Erythroblast (primary cell): ENCODE results near the gene TEX14.

Source experiments
- DNase-seq, 2 experiments: peaks; one replicate each; lab custom pipeline; 2025; lab: John Stamatoyannopoulos, UW
- GATA1 ChIP-seq: IDR thresholded peaks from 2 replicates; pipeline ENCODE4 v1.6.1; 2011; ENCODE audit warnings: low read depth, mild to moderate bottlenecking, control low read depth, low read length, moderate library complexity
- POLR2A ChIP-seq: IDR thresholded peaks from 2 replicates; pipeline ENCODE4 v1.6.1; 2011; ENCODE audit warnings: mild to moderate bottlenecking, low read length

TEX14 gene

GRCh38 chr17:58624751-58625150, 67.1 kb downstream of the TEX14 start:
- DNase-seq = no peak
- no peak for TF ChIP-seq GATA1
- no peak for TF ChIP-seq POLR2A

GRCh38 chr17:58621174-58621573, 70.7 kb downstream of the TEX14 start:
- no peak for DNase-seq
- TF ChIP-seq POLR2A (no peak), GATA1 (no peak)

GRCh38 chr17:58618336-58618735, 73.5 kb downstream of the TEX14 start:
- TF ChIP-seq GATA1 = no peak
- TF ChIP-seq POLR2A = no peak
- no peak for DNase-seq

GRCh38 chr17:58617563-58617962, 74.3 kb downstream of the TEX14 start:
- TF ChIP-seq POLR2A (no peak), GATA1 (no peak)
- no peak for DNase-seq

GRCh38 chr17:58615768-58616659, 75.8 kb downstream of the TEX14 start:
- no peak for DNase-seq
- TF ChIP-seq POLR2A (no peak), GATA1 (no peak)

GRCh38 chr17:58614859-58615459, 76.9 kb downstream of the TEX14 start:
- DNase-seq = no peak
- TF ChIP-seq POLR2A (no peak), GATA1 (no peak)

- no peak for DNase-seq
These were observed 80.5 kb downstream of the TEX14 start for GRCh38 chr17:58611331-58611730.

GRCh38 chr17:58606934-58607333, 84.9 kb downstream of the TEX14 start:
- DNase-seq = no peak
- no peak for TF ChIP-seq GATA1
- no peak for TF ChIP-seq POLR2A

More at GRCh38 chr17:58611331-58611730, 80.5 kb downstream of the TEX14 start:
- TF ChIP-seq GATA1 = no peak
- no peak for TF ChIP-seq POLR2A

- DNase-seq = no peak
- TF ChIP-seq GATA1 (no peak), POLR2A (no peak)
These were observed 85.9 kb downstream of the TEX14 start for GRCh38 chr17:58605986-58606385.

GRCh38 chr17:58605470-58605869, 86.4 kb downstream of the TEX14 start:
- DNase-seq = no peak
- no peak for TF ChIP-seq GATA1

- DNase-seq = no peak
- TF ChIP-seq GATA1 = no peak
- TF ChIP-seq POLR2A = no peak
These were observed 89.9 kb downstream of the TEX14 start for GRCh38 chr17:58601976-58602375.

- TF ChIP-seq POLR2A (no peak), GATA1 (no peak)
- peak; percentile 54 to 79 for DNase-seq
These were observed 94.5 kb downstream of the TEX14 start for GRCh38 chr17:58597371-58597770.

GRCh38 chr17:58595194-58595792, 96.6 kb downstream of the TEX14 start:
- TF ChIP-seq GATA1 (no peak), POLR2A (no peak)
- peak in 1 of 2 experiments; percentile 14 for DNase-seq

GRCh38 chr17:58593123-58593522, 98.7 kb downstream of the TEX14 start:
- no peak for TF ChIP-seq GATA1
- no peak for TF ChIP-seq POLR2A
- no peak for DNase-seq
